Middle frontal gyrus (tissue), 1 donor: Measurements from ENCODE around the gene PTPRT.

Experiments
- DNase-seq: peaks from one replicate; pipeline ENCODE4 v3.0.0-alpha.2; 2015; ENCODE audit warnings: low spot score; ENCODE audit errors: extremely low spot score

The PTPRT gene

GRCh38 chr20:42978184-42978974, 211.3 kb downstream of the PTPRT start:
- no peak for DNase-seq

- DNase-seq: no peak
Measured at GRCh38 chr20:42975974-42976373, 213.7 kb downstream of the PTPRT start.

GRCh38 chr20:42974347-42974746, 215.4 kb downstream of the PTPRT start:
- DNase-seq: no peak

DNA sequence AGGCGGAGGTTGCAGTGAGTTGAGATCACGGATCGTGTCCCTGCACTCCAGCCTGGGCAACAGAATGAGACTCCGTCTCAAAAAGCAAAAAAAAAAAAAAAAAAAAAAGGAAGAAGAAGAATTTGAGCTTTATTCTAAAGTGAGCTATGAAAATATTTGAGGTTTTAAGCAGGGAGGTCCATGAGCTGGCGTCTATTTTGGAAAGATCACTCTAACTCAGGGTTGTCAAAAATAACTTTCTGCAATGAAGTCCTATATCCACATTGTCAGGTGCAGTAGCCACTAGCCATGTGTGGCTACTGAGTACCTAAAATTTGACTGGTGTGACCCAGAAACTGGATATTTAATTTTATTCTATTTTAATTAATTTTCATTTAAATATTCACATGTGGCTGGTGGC, 217.1 kb downstream of the PTPRT start:
- DNase-seq: no peak

GRCh38 chr20:42968746-42969145, 221.0 kb downstream of the PTPRT start:
- DNase-seq: no peak

DNA sequence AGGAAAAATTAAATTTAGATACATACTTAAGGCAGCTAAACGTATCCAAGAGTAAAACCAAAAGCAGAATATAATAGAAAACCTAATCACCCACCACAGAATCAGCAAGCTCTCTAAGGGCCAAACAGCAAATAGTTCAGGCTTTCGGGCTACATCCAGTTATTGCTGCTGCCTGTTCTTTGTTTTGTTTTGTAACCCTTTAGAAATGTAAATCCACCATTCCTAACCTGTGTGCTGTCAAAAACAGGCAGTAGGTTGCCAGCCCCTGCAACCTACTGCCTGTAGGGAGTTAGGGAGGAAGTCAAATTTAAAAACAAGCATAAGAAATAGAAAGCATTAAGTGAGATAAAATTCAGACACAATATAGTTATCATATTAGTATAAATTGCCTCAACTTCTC, 225.9 kb downstream of the PTPRT start:
- DNase-seq: no peak

DNA sequence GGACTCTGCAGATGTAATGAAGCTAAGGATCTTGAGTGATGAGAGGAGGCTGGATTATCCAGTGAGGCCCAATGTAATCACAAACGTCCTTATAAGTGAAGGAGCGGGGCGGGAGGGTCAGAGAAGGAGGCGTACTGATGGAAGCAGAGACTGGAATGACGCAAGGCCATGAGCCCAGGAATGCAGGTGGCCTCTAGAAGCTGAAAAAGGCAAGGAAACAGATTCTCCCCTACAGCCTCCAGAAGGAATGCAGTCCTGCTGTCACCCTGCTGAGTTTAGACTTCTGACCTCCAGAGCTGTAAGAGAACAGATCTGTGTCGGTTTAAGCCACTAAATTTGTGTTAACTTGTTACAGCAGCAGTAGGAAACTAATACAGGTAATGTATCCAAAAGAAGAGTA, 227.9 kb downstream of the PTPRT start:
- no peak for DNase-seq

DNA sequence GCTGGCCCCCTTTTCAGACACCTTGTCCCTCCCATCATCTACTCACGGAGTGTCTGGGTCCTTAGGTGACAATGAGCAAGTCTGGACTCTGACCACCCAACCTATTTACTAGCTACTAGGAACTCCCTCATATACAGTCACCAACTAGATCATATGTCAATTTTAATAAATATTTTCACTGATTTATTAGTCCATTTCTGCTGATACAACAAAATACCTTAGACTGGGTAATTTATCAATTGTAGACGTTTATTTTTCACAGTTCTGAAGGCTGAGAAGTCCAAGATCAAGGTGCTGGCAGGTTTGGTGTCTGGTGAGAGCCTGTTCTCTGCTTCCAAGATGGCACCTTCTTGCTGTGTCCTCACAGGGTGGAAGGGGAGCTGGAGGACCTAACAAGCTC, 229.7 kb downstream of the PTPRT start:
- no peak for DNase-seq

DNA sequence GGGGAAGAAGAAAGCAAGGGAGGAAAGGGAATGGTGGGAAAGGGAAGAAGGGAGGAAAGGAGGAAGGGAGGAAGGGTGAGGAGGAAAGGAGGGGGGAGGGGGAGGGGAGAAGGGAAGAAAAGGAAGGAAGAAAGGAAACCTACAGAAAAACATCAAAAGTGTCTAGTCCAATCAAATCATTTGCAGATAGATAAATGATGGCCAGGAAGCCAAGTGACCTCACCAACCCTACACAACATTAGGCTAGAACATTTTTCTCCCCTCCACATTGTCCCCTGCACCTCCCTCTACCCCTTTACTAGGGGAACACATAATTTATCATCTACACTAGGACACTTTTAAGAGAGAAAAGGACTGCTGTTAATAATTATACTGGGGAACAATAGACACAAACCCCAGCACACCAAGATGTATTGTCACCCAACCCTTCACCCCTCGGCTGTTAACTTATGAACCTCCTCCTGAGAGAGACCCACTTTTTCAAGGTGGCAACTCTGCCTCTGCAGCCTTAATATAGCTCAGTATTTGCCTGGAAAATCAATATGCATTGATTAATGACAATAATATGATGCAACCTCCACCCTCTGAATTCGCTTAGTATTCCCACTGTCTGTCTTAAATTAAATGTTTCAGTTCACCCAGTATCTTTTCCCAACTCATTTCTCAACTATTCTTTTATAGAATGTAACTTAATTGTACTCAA, 231.2 kb downstream of the PTPRT start:
- no peak for DNase-seq

DNA sequence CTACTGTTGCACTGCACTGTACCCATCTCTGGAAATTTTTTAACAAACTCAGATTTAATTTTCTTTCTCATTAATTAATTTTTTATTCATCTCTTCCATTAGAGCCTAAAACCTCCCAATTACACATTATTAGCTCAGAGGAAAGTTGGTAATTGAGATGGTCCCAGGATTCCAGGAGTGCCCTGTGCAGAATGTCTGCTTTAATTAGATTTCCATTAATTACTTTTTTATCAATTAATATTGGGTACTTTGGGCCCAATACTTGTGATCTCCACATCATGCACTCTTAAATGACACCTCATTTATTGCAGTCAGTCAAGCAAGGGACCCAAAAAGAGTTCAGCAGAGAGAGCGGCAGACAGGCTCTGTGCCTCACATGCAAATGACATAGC, 232.0 kb downstream of the PTPRT start:
- DNase-seq: no peak

DNA sequence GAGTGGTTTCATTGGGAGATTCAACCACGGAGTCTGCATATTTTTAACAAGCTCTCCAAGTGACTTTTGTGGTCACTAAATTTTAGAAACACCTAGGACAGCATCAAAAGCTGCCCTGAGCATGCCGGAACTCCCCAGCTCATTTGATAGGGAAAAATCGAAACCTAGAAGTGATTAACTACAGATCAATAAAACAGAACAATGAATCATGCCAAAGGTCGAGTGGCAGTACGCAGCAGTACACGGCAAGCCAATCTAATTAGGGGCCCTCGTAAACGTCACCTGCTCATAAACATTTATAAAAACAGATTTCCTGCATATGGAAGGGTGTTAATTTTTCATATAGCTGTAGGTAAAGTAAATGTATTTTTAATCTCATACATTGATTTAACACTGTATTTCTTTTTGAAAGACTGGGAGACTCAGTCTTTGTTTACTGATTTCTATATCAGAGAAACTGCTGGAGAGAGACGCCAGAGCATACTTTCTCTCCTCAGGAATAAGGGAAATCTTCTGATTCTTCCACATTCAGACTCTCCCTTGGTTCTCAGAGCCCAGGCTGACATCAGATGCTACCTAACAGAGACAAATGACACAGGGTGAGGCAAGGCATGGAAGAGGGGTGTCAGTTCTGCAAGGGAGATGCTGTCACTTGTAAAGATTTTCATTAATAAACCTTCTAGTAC, 232.5 kb downstream of the PTPRT start:
- DNase-seq: no peak

DNA sequence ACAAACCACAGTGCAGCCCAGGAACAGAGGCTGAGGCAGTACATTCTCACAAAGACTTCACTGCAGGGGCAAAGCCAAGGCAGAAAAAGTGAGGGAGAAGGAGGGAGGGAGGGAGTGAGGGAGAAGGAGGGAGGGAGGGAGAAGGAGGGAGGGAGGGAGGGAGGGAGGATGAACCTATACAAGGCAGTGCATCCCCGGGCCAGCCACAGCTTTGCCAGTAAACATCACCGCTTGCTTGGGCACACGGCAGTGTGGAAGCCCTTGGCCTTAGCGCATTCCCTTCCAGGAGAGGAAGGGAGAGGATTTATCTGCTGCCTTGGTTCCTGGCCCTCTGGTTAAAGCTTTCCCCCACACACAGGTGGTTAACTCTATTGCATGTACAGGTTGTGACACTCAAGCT, 234.0 kb downstream of the PTPRT start:
- no peak for DNase-seq

DNA sequence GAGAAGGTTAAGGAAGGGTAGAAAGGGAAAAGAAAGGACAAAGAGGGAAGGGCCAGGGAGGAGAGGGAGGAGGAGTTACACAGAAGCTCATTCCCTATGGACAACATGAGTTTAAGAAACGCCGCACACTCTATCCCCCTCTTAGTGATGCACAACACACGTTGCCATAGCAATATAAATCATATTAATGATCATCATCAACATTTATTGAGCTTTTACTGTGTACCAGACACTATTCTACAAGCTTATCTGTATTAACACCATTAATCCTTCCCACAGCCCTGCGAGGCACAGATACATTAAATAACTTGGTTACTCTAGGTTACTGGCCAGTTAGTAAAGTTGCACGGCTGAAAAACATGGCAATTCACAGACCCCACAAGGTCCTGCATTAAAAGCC, 234.8 kb downstream of the PTPRT start:
- DNase-seq: no peak

- no peak for DNase-seq
Measured at GRCh38 chr20:42949950-42950349, 239.8 kb downstream of the PTPRT start.

GRCh38 chr20:42945234-42945994, 244.3 kb downstream of the PTPRT start:
- DNase-seq: no peak

GRCh38 chr20:42941629-42942028, 248.1 kb downstream of the PTPRT start:
- no peak for DNase-seq

DNA sequence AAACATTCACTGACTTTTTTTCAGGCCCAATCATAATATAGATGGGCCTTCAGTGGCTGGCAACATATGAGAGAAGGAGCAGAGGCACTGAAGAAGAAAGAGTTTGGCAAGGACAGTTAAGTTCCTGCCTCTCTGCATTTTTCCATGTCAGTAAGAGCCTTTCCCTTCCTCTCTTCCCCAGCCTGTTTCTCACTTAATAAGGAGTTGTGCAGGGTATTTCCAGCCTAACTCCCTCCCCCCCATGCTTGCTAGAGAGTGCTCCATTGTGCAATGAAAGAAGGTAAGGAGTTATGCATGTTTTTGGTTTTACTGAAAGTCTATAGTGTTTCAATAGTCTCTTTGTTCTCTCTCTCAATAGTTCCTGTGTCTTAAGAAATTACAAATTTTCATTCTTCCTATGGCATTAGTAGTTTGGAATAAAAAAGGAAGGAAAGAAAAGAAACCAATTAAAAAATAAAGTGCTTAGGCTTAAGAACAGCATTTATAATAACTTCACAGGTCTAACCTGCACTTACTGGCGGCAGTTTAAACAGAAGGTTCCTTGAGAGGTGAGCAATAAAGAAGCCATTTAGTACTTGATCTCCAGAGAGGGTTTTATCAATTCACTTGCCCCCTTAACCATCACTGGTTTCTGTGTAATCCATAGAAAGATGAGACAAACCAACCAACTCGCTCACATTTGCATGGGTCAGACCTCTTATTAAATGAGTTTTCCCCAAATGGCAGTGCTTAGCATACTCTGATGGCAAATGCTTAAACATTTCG, 251.1 kb downstream of the PTPRT start:
- no peak for DNase-seq

GRCh38 chr20:42936482-42936881, 253.2 kb downstream of the PTPRT start:
- DNase-seq: no peak

- DNase-seq: no peak
Measured at GRCh38 chr20:42924215-42924614, 265.5 kb downstream of the PTPRT start.

DNA sequence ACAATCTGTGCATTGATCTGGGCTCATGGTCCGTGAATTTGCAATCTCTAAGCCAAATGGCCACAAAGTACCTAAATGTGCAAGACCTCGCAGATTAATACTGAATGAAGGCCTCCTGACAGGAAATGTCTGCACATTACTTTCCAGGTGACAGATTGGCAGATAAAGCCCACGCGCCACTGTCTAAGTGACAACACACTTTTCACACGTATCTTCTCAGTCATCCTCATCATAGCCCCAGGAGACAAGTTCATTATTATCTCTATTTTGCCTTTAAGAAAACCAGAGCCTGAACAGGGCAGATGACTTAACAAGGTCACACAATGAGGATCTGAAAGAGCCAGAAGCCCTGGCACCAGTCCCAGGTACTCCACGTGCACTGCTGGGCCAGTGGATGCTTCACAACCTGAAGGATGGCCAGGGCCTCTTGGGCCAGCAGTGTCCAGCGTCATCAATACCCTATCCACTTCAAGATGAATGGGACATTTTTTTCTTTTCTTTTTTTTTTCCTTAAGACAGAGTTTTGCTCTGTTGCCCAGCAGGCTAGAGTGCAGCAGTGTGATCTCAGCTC, 266.3 kb downstream of the PTPRT start:
- DNase-seq: no peak

- no peak for DNase-seq
Measured at GRCh38 chr20:42920776-42921175, 268.9 kb downstream of the PTPRT start.
